Loucy (cell line): ENCODE results near the gene C1QL1.

ENCODE experiments used
- CTCF ChIP-seq: fragments of 200-600 bp; sonication (generic); conservative IDR thresholded peaks from 2 replicates; pipeline ENCODE4 v1.5.1; 2014; ENCODE audit warnings: mild to moderate bottlenecking, antibody characterized with exemption, low read length
- EZH2phosphoT487 ChIP-seq: fragments of 200-600 bp; IDR thresholded peaks from 2 replicates; pipeline ENCODE4 v1.6.1; 2018; ENCODE audit warnings: antibody characterized with exemption, mild to moderate bottlenecking, moderate library complexity, borderline replicate concordance

DNA sequence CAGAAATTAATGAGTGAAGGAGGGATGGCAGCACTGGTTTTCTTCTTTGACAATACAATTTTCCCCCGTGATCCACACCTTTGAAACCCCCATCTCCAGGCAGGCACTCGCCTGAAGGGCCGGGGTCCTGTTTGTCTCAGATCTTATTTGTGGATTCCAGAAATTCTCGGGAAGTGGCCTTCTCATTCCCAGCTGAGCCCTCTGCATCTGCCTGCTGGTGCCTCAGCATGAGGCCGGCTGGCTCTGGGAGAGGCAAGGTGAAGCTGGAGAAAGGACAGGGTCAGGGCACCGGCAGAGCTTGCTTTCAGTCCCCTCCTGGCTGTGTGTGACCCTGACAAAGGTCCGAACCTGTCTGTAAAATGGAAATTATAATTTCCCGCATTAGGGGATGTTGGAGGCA is 35.8 kb upstream of the C1QL1 start:
- TF ChIP-seq EZH2phosphoT487 (no peak), CTCF (no peak)
